C4-2B (cell line): Measurements from ENCODE around the gene FOXJ3.

Experiments used
- CTCF ChIP-seq: fragments of 450-650 bp; conservative IDR thresholded peaks from 2 replicates; pipeline ENCODE4 v1.5.1; 2017; ENCODE audit warnings: mild to moderate bottlenecking
- ZFX ChIP-seq: fragments of 450-650 bp; IDR thresholded peaks from 2 replicates; pipeline ENCODE4 v1.6.1; 2017

- no peak for TF ChIP-seq CTCF
- no peak for TF ChIP-seq ZFX
Measured at GRCh38 chr1:42295816-42296215, 39.2 kb downstream of the FOXJ3 start.
